ENCODE results near the gene GRAP2.

The GRAP2 gene

DNA sequence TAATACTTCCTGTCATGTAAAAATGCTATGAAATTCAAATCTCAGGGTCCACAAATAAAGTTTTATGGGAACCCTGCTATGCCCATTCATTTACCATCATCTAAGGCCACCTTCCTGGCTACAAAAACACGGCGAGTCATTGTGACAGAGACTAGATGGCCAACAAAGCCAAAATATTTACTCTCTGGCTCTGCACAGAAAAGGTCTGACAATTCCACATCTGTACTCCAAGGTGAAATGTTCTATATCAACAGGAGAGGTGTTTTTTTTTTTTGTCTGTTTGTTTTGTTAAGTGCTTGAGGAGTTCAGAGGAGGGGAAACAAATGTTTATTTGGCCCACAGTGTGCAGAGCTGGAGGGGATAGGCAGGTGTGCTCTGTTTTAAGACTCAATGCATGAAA, 40.7 kb downstream of the GRAP2 start:
- Histone ChIP-seq H3K9me2 (replicated peaks; ENCODE audit: control insufficient read depth, low read length) (no peaks in the 10 kb centered on the region), H3K4me1 (ENCODE audit: control insufficient read depth, low read length) (peaks cover 18% of the 10 kb centered on the region), H3F3A (ENCODE audit: control insufficient read depth, insufficient read depth) (no peaks in the 10 kb centered on the region), H3K4me3 (ENCODE audit: low read length) (no peak overlapping the region), H3K27me3 (ENCODE audit: control insufficient read depth, low read length) (peaks cover 15% of the 10 kb centered on the region), H3K27ac (ENCODE audit: low read depth, low read length) (no peak overlapping the region), H3K4me2 (ENCODE audit: low read length) (no peak overlapping the region), H4K20me1 (ENCODE audit: control insufficient read depth, insufficient read depth, low read depth, low read length) (no peaks in the 10 kb centered on the region), H3K9me3 (ENCODE audit: control insufficient read depth, insufficient read depth, low read length) (no peaks in the 10 kb centered on the region), H3K36me3 (ENCODE audit: control insufficient read depth, low read length) (no peaks in the 10 kb centered on the region), H3K79me2 (ENCODE audit: control insufficient read depth, low read length) (no peaks in the 10 kb centered on the region)
- TF ChIP-seq EZH2phosphoT487 (IDR thresholded peaks at IDR 0.05; ENCODE audit: borderline replicate concordance, low read length), result no peak
- TF ChIP-seq, protein P1, sequence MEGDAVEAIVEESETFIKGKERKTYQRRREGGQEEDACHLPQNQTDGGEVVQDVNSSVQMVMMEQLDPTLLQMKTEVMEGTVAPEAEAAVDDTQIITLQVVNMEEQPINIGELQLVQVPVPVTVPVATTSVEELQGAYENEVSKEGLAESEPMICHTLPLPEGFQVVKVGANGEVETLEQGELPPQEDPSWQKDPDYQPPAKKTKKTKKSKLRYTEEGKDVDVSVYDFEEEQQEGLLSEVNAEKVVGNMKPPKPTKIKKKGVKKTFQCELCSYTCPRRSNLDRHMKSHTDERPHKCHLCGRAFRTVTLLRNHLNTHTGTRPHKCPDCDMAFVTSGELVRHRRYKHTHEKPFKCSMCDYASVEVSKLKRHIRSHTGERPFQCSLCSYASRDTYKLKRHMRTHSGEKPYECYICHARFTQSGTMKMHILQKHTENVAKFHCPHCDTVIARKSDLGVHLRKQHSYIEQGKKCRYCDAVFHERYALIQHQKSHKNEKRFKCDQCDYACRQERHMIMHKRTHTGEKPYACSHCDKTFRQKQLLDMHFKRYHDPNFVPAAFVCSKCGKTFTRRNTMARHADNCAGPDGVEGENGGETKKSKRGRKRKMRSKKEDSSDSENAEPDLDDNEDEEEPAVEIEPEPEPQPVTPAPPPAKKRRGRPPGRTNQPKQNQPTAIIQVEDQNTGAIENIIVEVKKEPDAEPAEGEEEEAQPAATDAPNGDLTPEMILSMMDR (IDR thresholded peaks at IDR 0.05; ENCODE audit: low read depth, low read length, poor library complexity, severe bottlenecking), result no peak

DNA sequence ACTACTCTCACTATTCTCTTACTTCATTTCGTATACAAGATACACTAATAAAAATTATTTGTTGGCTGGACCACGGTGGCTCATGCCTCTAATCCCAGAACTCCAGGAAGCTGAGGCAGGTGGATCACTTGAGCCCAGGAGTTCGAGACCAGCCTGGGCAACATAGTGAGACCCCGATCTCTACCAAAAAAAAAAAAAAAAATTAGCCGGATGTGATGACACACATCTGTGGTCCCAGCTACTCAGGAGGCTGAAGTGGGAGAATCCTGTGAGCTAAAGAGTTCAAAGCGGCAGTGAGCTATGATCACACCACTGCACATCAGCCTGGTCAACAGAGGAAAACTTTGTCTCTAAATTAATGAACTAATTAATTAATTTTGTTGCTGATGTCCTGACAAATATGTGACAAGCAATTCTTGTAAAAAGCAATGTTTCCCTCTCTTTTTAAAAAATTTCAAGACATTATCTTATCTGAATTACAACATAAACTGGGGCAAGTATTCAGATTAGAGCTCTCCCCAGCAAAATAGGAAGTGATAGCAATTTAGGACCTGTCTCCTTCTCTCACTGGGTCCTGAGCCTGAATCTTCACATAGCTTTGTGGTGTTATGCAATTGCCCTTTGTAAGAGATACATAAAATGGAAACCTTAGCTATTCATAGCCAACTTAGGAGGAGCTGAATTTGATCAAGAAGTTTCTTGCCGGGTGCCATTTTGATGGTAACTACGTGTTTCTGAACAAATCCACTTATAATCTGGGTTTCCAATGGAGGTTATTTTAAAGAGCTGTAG, 41.8 kb downstream of the GRAP2 start:
- Histone ChIP-seq H3K4me3 (ENCODE audit: low read length) (no peak overlapping the region), H3K27me3 (ENCODE audit: control insufficient read depth, low read length) (peaks cover 14% of the 10 kb centered on the region), H3F3A (ENCODE audit: control insufficient read depth, insufficient read depth) (no peaks in the 10 kb centered on the region), H3K4me2 (ENCODE audit: low read length) (no peak overlapping the region), H4K20me1 (ENCODE audit: control insufficient read depth, insufficient read depth, low read depth, low read length) (no peaks in the 10 kb centered on the region), H3K79me2 (ENCODE audit: control insufficient read depth, low read length) (no peaks in the 10 kb centered on the region), H3K36me3 (ENCODE audit: control insufficient read depth, low read length) (no peaks in the 10 kb centered on the region), H3K9me3 (ENCODE audit: control insufficient read depth, insufficient read depth, low read length) (no peaks in the 10 kb centered on the region), H3K9me2 (replicated peaks; ENCODE audit: control insufficient read depth, low read length) (no peaks in the 10 kb centered on the region), H3K4me1 (ENCODE audit: control insufficient read depth, low read length) (peaks cover 18% of the 10 kb centered on the region), H3K27ac (ENCODE audit: low read depth, low read length) (no peak overlapping the region)
- no peak for TF ChIP-seq EZH2phosphoT487 (IDR thresholded peaks at IDR 0.05; ENCODE audit: borderline replicate concordance, low read length)
- TF ChIP-seq, protein P1 (IDR thresholded peaks at IDR 0.05; ENCODE audit: low read depth, low read length, poor library complexity, severe bottlenecking), result no peak

DNA sequence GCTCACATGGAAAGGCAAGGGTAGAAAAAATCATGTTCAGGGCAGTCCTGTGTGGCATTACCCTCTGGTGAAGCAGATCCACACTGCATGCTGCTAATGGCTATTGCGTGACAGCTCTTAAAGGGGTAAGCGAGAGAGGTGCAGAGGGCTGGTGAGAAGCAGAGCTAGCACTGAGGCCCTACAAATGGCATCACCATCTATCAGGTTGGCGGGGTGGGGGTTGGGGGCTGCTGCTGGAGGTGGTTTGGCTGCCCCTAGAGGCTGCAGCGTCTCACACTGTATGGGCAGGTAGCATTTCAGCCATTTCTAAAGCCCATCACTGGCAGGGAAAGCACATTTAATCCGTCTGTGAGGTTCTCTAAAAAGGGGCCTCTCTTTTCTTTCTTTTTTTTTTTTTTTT, 42.5 kb downstream of the GRAP2 start:
- Histone ChIP-seq H3K9me3 (ENCODE audit: control insufficient read depth, insufficient read depth, low read length) (no peaks in the 10 kb centered on the region), H3K36me3 (ENCODE audit: control insufficient read depth, low read length) (no peaks in the 10 kb centered on the region), H4K20me1 (ENCODE audit: control insufficient read depth, insufficient read depth, low read depth, low read length) (no peaks in the 10 kb centered on the region), H3K9me2 (replicated peaks; ENCODE audit: control insufficient read depth, low read length) (no peaks in the 10 kb centered on the region), H3F3A (ENCODE audit: control insufficient read depth, insufficient read depth) (no peaks in the 10 kb centered on the region), H3K4me2 (ENCODE audit: low read length) (no peak overlapping the region), H3K79me2 (ENCODE audit: control insufficient read depth, low read length) (no peaks in the 10 kb centered on the region), H3K27me3 (ENCODE audit: control insufficient read depth, low read length) (peaks cover 17% of the 10 kb centered on the region), H3K4me1 (ENCODE audit: control insufficient read depth, low read length) (peaks cover 18% of the 10 kb centered on the region), H3K4me3 (ENCODE audit: low read length) (no peak overlapping the region), H3K27ac (ENCODE audit: low read depth, low read length) (no peak overlapping the region)
- TF ChIP-seq EZH2phosphoT487 (IDR thresholded peaks at IDR 0.05; ENCODE audit: borderline replicate concordance, low read length), result no peak
- TF ChIP-seq, protein P1 (IDR thresholded peaks at IDR 0.05; ENCODE audit: low read depth, low read length, poor library complexity, severe bottlenecking), result peak; percentile 33
